Smooth muscle cell (in vitro differentiated cells): ENCODE data around the gene MRPS18C. TPM values are rescaled to one million over a fixed set of nuclear protein-coding genes. Genes with fewer than 3 reads are reported as not detected.
A peak's percentile ranks its signal among the peaks of the same experiment; 100 is the strongest.

Experiments used
- DNase-seq: peaks from one replicate; lab custom pipeline; 2025; ENCODE audit not compliant: unreplicated experiment; lab: John Stamatoyannopoulos, UW
- H2AFZ ChIP-seq: fragments of 200-600 bp; sonication (generic); 2 replicates; pipeline ENCODE4 v1.6.0; 2016; ENCODE audit warnings: antibody characterized with exemption, low read depth, mild to moderate bottlenecking
- H3F3A ChIP-seq: fragments of 200-600 bp; sonication (generic); 2 replicates; pipeline ENCODE4 v1.6.0; 2017; ENCODE audit warnings: antibody characterized with exemption, low read depth
- H3K27ac ChIP-seq: fragments of 200-600 bp; sonication (generic); 2 replicates; pipeline ENCODE4 v1.5.1; 2016; ENCODE audit warnings: low read depth, mild to moderate bottlenecking
- H3K27me3 ChIP-seq: fragments of 200-600 bp; sonication (generic); 2 replicates; pipeline ENCODE4 v1.6.1; 2016; ENCODE audit warnings: low read depth, mild to moderate bottlenecking
- H3K36me3 ChIP-seq: fragments of 200-600 bp; sonication (generic); 2 replicates; pipeline ENCODE4 v1.5.1; 2016; ENCODE audit warnings: low read depth
- H3K4me1 ChIP-seq: fragments of 200-600 bp; sonication (generic); 2 replicates; pipeline ENCODE4 v1.5.1; 2016; ENCODE audit warnings: low read depth
- H3K4me2 ChIP-seq: fragments of 200-600 bp; sonication (generic); 2 replicates; pipeline ENCODE4 v1.6.0; 2016; ENCODE audit warnings: mild to moderate bottlenecking
- H3K4me3 ChIP-seq: fragments of 200-600 bp; sonication (generic); 2 replicates; pipeline ENCODE4 v1.5.1; 2016; ENCODE audit warnings: mild to moderate bottlenecking
- H3K79me2 ChIP-seq: fragments of 200-600 bp; sonication (generic); 2 replicates; pipeline ENCODE4 v1.6.0; 2016; ENCODE audit warnings: low read depth, mild to moderate bottlenecking
- H3K9ac ChIP-seq: fragments of 200-600 bp; sonication (generic); 2 replicates; pipeline ENCODE4 v1.6.0; 2016; ENCODE audit warnings: low read depth
- H3K9me3 ChIP-seq: fragments of 200-600 bp; sonication (generic); replicated peaks from 2 replicates; pipeline ENCODE4 v1.5.1; 2016; ENCODE audit warnings: low read depth
- H4K20me1 ChIP-seq: fragments of 200-600 bp; sonication (generic); 2 replicates; pipeline ENCODE4 v1.6.0; 2016; ENCODE audit warnings: low read depth
- WGBS: methylation state at CpG from one replicate; pipeline ENCODE4 v1.1.7; 2016; ENCODE audit warnings: low lambda C conversion rate; 5-methylcytosine and 5-hydroxymethylcytosine counted together
- polyA plus RNA-seq: library from polyadenylated mRNA; unstranded; fragments of >200 nt; fragmentation: Nextera tagmentation; extraction: Ambion mirVana; gene quantifications from 2 replicates; pipeline ENCODE4 v1.2.1, GENCODE V29; 2016
- total RNA-seq: library from RNA; depleted of rRNA; stranded (reverse); fragments of >200 nt; gene quantifications from 2 replicates; pipeline ENCODE4 v1.2.3, GENCODE V29; 2014
- TF ChIP-seq, protein P1 (sequence below): fragments of 200-600 bp; sonication (generic); IDR thresholded peaks from 2 replicates; pipeline ENCODE4 v1.5.1; 2017; ENCODE audit warnings: borderline replicate concordance, mild to moderate bottlenecking, antibody characterized with exemption; ENCODE audit not compliant: insufficient read depth, poor library complexity, severe bottlenecking

MRPS18C gene
- total and polyA plus RNA-seq, 2 experiments from 2014 or later = 24.2 to 121 TPM

DNA sequence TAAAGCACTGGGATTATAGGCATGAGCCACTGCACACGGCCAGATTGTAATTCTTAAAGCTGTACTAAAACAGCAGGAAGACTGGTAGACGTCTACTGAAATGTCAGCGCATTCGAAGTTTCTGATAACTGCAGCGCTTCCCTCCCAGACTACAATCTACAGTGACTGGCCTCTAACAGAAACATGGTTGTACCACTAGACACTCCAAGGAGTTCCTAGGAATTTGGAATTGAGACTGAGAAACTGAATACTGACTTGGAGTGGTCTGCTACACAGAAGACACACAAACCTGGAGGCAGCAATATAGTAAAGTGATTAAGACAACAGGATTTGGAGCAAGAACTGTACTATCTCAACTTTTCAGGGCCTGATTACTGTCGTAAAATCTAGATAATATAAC, 1.2 kb upstream of the MRPS18C start:
- Histone ChIP-seq H3K36me3 (peaks cover 6% of the 10 kb centered on the region), H3K9me3 (no peaks in the 10 kb centered on the region), H3K79me2 (peaks cover 42% of the 10 kb centered on the region), H4K20me1 (no peaks in the 10 kb centered on the region), H3K27me3 (no peaks in the 10 kb centered on the region), H3F3A (no peaks in the 10 kb centered on the region), H3K4me1 (peaks cover 13% of the 10 kb centered on the region), H3K4me3 (peak overlapping the region; percentile 74), H3K4me2 (peak overlapping the region; percentile 92), H3K27ac (peak overlapping the region; percentile 95), H3K9ac (peak overlapping the region; percentile 97), H2AFZ (peak overlapping the region; percentile 97)
- DNase-seq = no peak
- TF ChIP-seq, protein P1, sequence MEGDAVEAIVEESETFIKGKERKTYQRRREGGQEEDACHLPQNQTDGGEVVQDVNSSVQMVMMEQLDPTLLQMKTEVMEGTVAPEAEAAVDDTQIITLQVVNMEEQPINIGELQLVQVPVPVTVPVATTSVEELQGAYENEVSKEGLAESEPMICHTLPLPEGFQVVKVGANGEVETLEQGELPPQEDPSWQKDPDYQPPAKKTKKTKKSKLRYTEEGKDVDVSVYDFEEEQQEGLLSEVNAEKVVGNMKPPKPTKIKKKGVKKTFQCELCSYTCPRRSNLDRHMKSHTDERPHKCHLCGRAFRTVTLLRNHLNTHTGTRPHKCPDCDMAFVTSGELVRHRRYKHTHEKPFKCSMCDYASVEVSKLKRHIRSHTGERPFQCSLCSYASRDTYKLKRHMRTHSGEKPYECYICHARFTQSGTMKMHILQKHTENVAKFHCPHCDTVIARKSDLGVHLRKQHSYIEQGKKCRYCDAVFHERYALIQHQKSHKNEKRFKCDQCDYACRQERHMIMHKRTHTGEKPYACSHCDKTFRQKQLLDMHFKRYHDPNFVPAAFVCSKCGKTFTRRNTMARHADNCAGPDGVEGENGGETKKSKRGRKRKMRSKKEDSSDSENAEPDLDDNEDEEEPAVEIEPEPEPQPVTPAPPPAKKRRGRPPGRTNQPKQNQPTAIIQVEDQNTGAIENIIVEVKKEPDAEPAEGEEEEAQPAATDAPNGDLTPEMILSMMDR = no peak
- 10% methylated on average over 6 of the region's 6 CpGs for WGBS

DNA sequence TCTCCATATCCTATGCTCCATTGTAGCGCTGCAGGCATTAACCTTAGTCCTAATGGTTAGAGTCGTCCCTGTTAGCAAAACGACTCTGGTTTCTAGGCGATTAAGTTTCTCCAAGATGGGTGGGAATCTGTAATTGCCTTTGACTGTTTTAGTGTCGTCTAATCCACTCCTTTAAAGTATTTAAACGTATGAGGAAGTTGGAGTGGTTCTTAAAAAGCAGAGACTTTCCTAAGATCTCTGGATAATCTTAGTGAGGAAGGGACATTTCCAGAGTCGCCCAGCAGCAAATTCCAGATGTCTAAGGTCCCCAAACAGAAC, 285 bp downstream of the MRPS18C start:
- Histone ChIP-seq H3K36me3 (peaks cover 15% of the 10 kb centered on the region), H3K79me2 (peaks cover 42% of the 10 kb centered on the region)

DNA sequence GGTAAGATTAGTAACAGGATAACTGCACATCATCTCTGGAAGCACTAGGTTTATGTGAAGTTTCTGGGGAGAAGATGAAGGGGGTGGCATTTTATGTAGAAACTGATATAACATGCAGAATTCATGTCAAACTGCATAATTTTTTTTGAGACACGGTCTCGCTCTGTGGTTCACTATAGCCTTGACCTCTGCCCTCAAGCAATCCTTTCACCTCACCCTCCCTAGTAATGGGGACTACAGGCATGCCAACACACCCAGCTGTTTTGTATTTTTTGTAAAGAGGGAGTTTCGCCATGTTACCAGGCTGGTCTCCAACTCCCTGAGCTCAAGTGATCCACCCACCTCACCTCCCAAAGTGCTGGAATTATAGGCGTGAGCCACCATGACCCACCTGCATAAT, 17.6 kb downstream of the MRPS18C start:
- Histone ChIP-seq H3K27me3 (no peaks in the 10 kb centered on the region), H3K4me1 (no peaks in the 10 kb centered on the region), H3F3A (no peaks in the 10 kb centered on the region), H3K27ac (no peak overlapping the region), H3K4me3 (no peak overlapping the region), H3K9me3 (no peaks in the 10 kb centered on the region), H2AFZ (no peak overlapping the region), H3K4me2 (no peak overlapping the region), H4K20me1 (no peaks in the 10 kb centered on the region), H3K9ac (no peak overlapping the region), H3K36me3 (peaks cover 3% of the 10 kb centered on the region), H3K79me2 (no peaks in the 10 kb centered on the region)
- 86% methylated on average over 4 of the region's 4 CpGs for WGBS
- TF ChIP-seq, protein P1 = no peak
- DNase-seq = no peak

More for the DNA sequence above, 285 bp downstream of the MRPS18C start:
- Histone ChIP-seq H3K27me3 (no peaks in the 10 kb centered on the region), H3F3A (no peaks in the 10 kb centered on the region), H3K4me3 (peak overlapping the region; percentile 74), H3K4me1 (peaks cover 13% of the 10 kb centered on the region), H4K20me1 (no peaks in the 10 kb centered on the region), H3K4me2 (peak overlapping the region; percentile 92), H3K27ac (peak overlapping the region; percentile 95), H2AFZ (peak overlapping the region; percentile 97), H3K9me3 (no peaks in the 10 kb centered on the region), H3K9ac (peak overlapping the region; percentile 97)
- TF ChIP-seq, protein P1 = no peak
- 2% methylated on average over 7 of the region's 7 CpGs for WGBS
- no peak for DNase-seq

DNA sequence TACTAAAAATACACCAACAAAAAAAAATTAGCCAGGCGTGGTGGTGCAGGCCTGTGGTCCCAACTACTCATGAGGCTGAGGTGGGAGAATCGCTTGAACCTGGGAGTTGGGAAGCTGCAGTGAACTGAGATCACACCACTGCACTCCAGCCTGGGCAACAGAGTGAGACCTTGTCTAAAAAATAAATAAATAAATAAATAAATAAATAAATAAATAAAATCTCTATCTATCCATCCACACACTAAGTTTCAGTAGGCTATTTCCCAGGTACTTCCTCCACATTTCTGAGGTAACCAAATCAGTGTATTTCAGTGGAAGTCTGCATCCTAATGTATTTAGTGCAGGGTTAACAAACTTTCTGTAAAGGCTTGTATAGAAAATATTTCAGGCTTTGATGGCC, 18.1 kb downstream of the MRPS18C start:
- no peaks in the 10 kb centered on the region for H3K27me3 ChIP-seq
- H3K79me2 ChIP-seq = no peaks in the 10 kb centered on the region
- no peak overlapping the region for H3K9ac ChIP-seq
- H3K4me1 ChIP-seq = no peaks in the 10 kb centered on the region
- no peak overlapping the region for H3K27ac ChIP-seq
- H3K36me3 ChIP-seq = no peaks in the 10 kb centered on the region
- H2AFZ ChIP-seq = no peak overlapping the region
- no peaks in the 10 kb centered on the region for H3K9me3 ChIP-seq
- no peak overlapping the region for H3K4me3 ChIP-seq
- no peaks in the 10 kb centered on the region for H4K20me1 ChIP-seq
- DNase-seq = no peak
- no peaks in the 10 kb centered on the region for H3F3A ChIP-seq
- TF ChIP-seq, protein P1 = no peak
- 100% methylated on average over 2 of the region's 2 CpGs for WGBS
- no peak overlapping the region for H3K4me2 ChIP-seq
